ENCODE measurements around the gene CRMP1.
A peak's percentile ranks its signal among the peaks of the same experiment; 100 is the strongest.

Gene CRMP1

GRCh38 chr4:5877392-5877791, 15.5 kb downstream of the CRMP1 start:
- H3K23ac ChIP-seq (ENCODE audit: low read depth, low read length, poor library complexity) = no peak overlapping the region
- no peak overlapping the region for H2AK5ac ChIP-seq (ENCODE audit: low read depth, low read length)
- no peak overlapping the region for H3K14ac ChIP-seq (ENCODE audit: low read length)
- H4K8ac ChIP-seq (ENCODE audit: low read depth, low read length) = no peak overlapping the region
- no peak overlapping the region for H2BK120ac ChIP-seq (ENCODE audit: low read depth, low read length)
- H4K91ac ChIP-seq (ENCODE audit: low read depth, low read length, poor library complexity) = no peak overlapping the region
- H2BK5ac ChIP-seq (ENCODE audit: low read length) = no peak overlapping the region
- H3K4me2 ChIP-seq (ENCODE audit: insufficient read depth, low read length, poor library complexity, severe bottlenecking) = no peak overlapping the region
- H3K4ac ChIP-seq (ENCODE audit: low read length) = no peak overlapping the region
- no peak overlapping the region for H2BK15ac ChIP-seq (ENCODE audit: low read length)
- peaks cover 2 to 13% of the 10 kb centered on the region in 2 donors for H3K9me3 ChIP-seq (replicated peaks in 1 of 2; ENCODE audit: control insufficient read depth in 2 of 2, insufficient read depth in 1 of 2, low read depth in 1 of 2, low read length in 2 of 2)
- no peak overlapping the region for H2BK12ac ChIP-seq (ENCODE audit: low read length)
- H3K27me3 ChIP-seq (ENCODE audit: control insufficient read depth in 3 of 3, insufficient read depth in 3 of 3, low read depth in 1 of 3, low read length in 3 of 3) = no peaks in the 10 kb centered on the region
- H2AFZ ChIP-seq (ENCODE audit: low read length) = no peak overlapping the region
- peaks cover 3 to 16% of the 10 kb centered on the region in 2 donors for H3K36me3 ChIP-seq (replicated peaks in 1 of 2; ENCODE audit: control insufficient read depth in 2 of 2, insufficient read depth in 2 of 2, low read length in 2 of 2)
- H3K79me1 ChIP-seq (ENCODE audit: low read depth, low read length) = peaks cover 17% of the 10 kb centered on the region
- H3K18ac ChIP-seq (ENCODE audit: low read length) = no peak overlapping the region
- H3K4me1 ChIP-seq (ENCODE audit: control insufficient read depth in 2 of 2, insufficient read depth in 1 of 2, low read depth in 1 of 2, low read length in 2 of 2) = peaks cover 7 to 15% of the 10 kb centered on the region in 2 donors
- WGBS, 2 donors (ENCODE audit: extremely low coverage in 2 of 2, insufficient read length in 2 of 2, insufficient replicate concordance in 1 of 2) = no CpG with 5 or more reads among the region's 9 CpGs
- no peak overlapping the region for H3K4me3 ChIP-seq (ENCODE audit: low read length in 2 of 2)
- H3K27ac ChIP-seq (replicated peaks; ENCODE audit: low read length) = no peak overlapping the region
- DNase-seq (ENCODE audit: low spot score) = no peak
- H3K9ac ChIP-seq (ENCODE audit: low read depth, low read length, poor library complexity) = no peak overlapping the region

- no CpG with 5 or more reads among the region's 6 CpGs for WGBS, 2 donors (ENCODE audit: extremely low coverage in 2 of 2, insufficient read length in 2 of 2, insufficient replicate concordance in 1 of 2)
- H2AK5ac ChIP-seq (ENCODE audit: low read depth, low read length) = no peak overlapping the region
- no peak overlapping the region for H3K4me2 ChIP-seq (ENCODE audit: insufficient read depth, low read length, poor library complexity, severe bottlenecking)
- H3K36me3 ChIP-seq (replicated peaks in 1 of 2; ENCODE audit: control insufficient read depth in 2 of 2, insufficient read depth in 2 of 2, low read length in 2 of 2) = peaks cover 6 to 28% of the 10 kb centered on the region in 2 donors
- no peak overlapping the region for H3K18ac ChIP-seq (ENCODE audit: low read length)
- no peak overlapping the region for H2BK15ac ChIP-seq (ENCODE audit: low read length)
- no peaks in the 10 kb centered on the region for H3K27me3 ChIP-seq (ENCODE audit: control insufficient read depth in 3 of 3, insufficient read depth in 3 of 3, low read depth in 1 of 3, low read length in 3 of 3)
- H3K14ac ChIP-seq (ENCODE audit: low read length) = no peak overlapping the region
- no peak overlapping the region for H2BK5ac ChIP-seq (ENCODE audit: low read length)
- no peak overlapping the region for H3K27ac ChIP-seq (replicated peaks; ENCODE audit: low read length)
- no peak overlapping the region for H4K91ac ChIP-seq (ENCODE audit: low read depth, low read length, poor library complexity)
- H3K9ac ChIP-seq (ENCODE audit: low read depth, low read length, poor library complexity) = no peak overlapping the region
- no peak overlapping the region for H3K23ac ChIP-seq (ENCODE audit: low read depth, low read length, poor library complexity)
- DNase-seq (ENCODE audit: low spot score) = no peak
- no peak overlapping the region for H3K4ac ChIP-seq (ENCODE audit: low read length)
- H4K8ac ChIP-seq (ENCODE audit: low read depth, low read length) = no peak overlapping the region
- no peak overlapping the region for H2AFZ ChIP-seq (ENCODE audit: low read length)
- H2BK12ac ChIP-seq (ENCODE audit: low read length) = no peak overlapping the region
- H3K4me1 ChIP-seq (ENCODE audit: control insufficient read depth in 2 of 2, insufficient read depth in 1 of 2, low read depth in 1 of 2, low read length in 2 of 2) = peaks cover 7 to 15% of the 10 kb centered on the region in 2 donors
- no peak overlapping the region for H2BK120ac ChIP-seq (ENCODE audit: low read depth, low read length)
- H3K9me3 ChIP-seq (replicated peaks in 1 of 2; ENCODE audit: control insufficient read depth in 2 of 2, insufficient read depth in 1 of 2, low read depth in 1 of 2, low read length in 2 of 2) = peaks cover 4 to 15% of the 10 kb centered on the region in 2 donors
- no peak overlapping the region for H3K4me3 ChIP-seq (ENCODE audit: low read length in 2 of 2)
- H3K79me1 ChIP-seq (ENCODE audit: low read depth, low read length) = peaks cover 16% of the 10 kb centered on the region
Observed at GRCh38 chr4:5874811-5875449, 18.0 kb downstream of the CRMP1 start.

DNA sequence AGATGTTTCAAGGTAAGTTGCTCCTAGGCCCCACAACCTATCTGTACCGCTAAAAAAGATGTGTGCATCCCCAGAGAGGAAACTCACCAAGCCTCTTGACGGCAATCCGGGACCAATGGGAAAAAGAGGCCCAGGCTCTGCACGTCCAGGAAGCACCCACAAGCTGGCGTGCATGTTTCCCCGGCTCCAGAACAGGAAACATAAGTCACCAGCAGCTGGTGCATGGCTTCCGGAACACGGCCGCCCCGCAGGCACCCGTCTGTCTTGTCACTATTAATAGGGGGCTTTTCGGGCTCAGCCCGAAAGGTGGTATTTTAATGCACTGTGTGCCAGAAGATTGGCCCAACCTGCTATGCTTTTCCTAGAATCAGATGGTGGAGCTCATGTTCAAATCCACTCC, 22.2 kb downstream of the CRMP1 start:
- Histone ChIP-seq H2BK5ac (ENCODE audit: low read length) (no peak overlapping the region), H3K36me3 (replicated peaks in 1 of 2; ENCODE audit: control insufficient read depth in 2 of 2, insufficient read depth in 2 of 2, low read length in 2 of 2) (peaks cover 16 to 64% of the 10 kb centered on the region in 2 donors), H3K4me2 (ENCODE audit: insufficient read depth, low read length, poor library complexity, severe bottlenecking) (no peak overlapping the region), H3K27me3 (ENCODE audit: control insufficient read depth in 3 of 3, insufficient read depth in 3 of 3, low read depth in 1 of 3, low read length in 3 of 3) (no peaks in the 10 kb centered on the region), H3K4me1 (ENCODE audit: control insufficient read depth in 2 of 2, insufficient read depth in 1 of 2, low read depth in 1 of 2, low read length in 2 of 2) (peaks cover 7 to 8% of the 10 kb centered on the region in 2 donors), H3K27ac (replicated peaks; ENCODE audit: low read length) (no peak overlapping the region), H3K4ac (ENCODE audit: low read length) (no peak overlapping the region), H2AK5ac (ENCODE audit: low read depth, low read length) (no peak overlapping the region), H2BK120ac (ENCODE audit: low read depth, low read length) (no peak overlapping the region), H3K79me1 (ENCODE audit: low read depth, low read length) (peaks cover 12% of the 10 kb centered on the region), H4K8ac (ENCODE audit: low read depth, low read length) (no peak overlapping the region), H4K91ac (ENCODE audit: low read depth, low read length, poor library complexity) (no peak overlapping the region), H3K4me3 (ENCODE audit: low read length in 2 of 2) (no peak overlapping the region), H2BK15ac (ENCODE audit: low read length) (no peak overlapping the region), H2AFZ (ENCODE audit: low read length) (no peak overlapping the region), H3K23ac (ENCODE audit: low read depth, low read length, poor library complexity) (no peak overlapping the region), H3K18ac (ENCODE audit: low read length) (no peak overlapping the region), H2BK12ac (ENCODE audit: low read length) (no peak overlapping the region), H3K9ac (ENCODE audit: low read depth, low read length, poor library complexity) (no peak overlapping the region), H3K14ac (ENCODE audit: low read length) (no peak overlapping the region), H3K9me3 (replicated peaks in 1 of 2; ENCODE audit: control insufficient read depth in 2 of 2, insufficient read depth in 1 of 2, low read depth in 1 of 2, low read length in 2 of 2) (peaks cover 4 to 15% of the 10 kb centered on the region in 2 donors)
- no peak for DNase-seq (ENCODE audit: low spot score)
- WGBS, 2 donors (ENCODE audit: extremely low coverage in 2 of 2, insufficient read length in 2 of 2, insufficient replicate concordance in 1 of 2) = no CpG with 5 or more reads among the region's 13 CpGs

DNA sequence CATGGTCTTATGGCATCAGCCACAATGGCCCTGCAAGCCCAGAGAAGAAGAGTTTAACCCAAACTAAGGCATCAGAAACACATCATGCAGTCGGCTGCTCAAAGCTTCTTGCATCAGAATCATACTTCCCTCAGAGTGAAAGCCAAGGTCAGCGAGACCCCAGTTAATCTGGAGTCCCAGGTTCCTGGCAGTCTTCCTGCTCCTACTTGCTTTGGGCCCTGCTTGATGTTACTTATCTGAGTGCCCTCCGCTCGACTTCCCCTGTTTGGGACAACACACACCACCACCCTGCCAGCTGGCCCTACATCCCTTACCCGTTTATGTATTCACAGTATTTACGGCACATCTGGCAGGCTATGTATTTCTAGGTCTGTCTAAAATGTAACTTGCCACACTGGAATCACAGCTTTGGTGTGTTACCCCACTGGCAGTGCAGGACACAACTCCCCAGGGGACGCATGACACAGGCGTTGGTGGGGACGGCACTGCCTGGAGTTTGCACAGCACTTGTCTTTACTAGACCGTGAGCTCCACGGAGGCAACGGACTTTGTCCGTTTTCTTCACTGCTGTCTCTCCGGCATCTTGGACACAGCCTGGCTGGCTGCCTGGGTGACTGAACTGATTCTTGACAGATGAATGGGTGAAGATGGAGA, 22.8 kb downstream of the CRMP1 start:
- Histone ChIP-seq H2BK5ac (ENCODE audit: low read length) (no peak overlapping the region), H2BK120ac (ENCODE audit: low read depth, low read length) (no peak overlapping the region), H2AK5ac (ENCODE audit: low read depth, low read length) (no peak overlapping the region), H3K4me2 (ENCODE audit: insufficient read depth, low read length, poor library complexity, severe bottlenecking) (no peak overlapping the region), H2AFZ (ENCODE audit: low read length) (no peak overlapping the region), H2BK15ac (ENCODE audit: low read length) (no peak overlapping the region), H4K91ac (ENCODE audit: low read depth, low read length, poor library complexity) (peak overlapping the region; percentile 83), H3K18ac (ENCODE audit: low read length) (no peak overlapping the region), H3K4me3 (ENCODE audit: low read length in 2 of 2) (no peak overlapping the region), H3K9ac (ENCODE audit: low read depth, low read length, poor library complexity) (no peak overlapping the region), H3K4ac (ENCODE audit: low read length) (no peak overlapping the region), H3K9me3 (replicated peaks in 1 of 2; ENCODE audit: control insufficient read depth in 2 of 2, insufficient read depth in 1 of 2, low read depth in 1 of 2, low read length in 2 of 2) (peaks cover 4 to 15% of the 10 kb centered on the region in 2 donors), H3K79me1 (ENCODE audit: low read depth, low read length) (peaks cover 12% of the 10 kb centered on the region), H3K36me3 (replicated peaks in 1 of 2; ENCODE audit: control insufficient read depth in 2 of 2, insufficient read depth in 2 of 2, low read length in 2 of 2) (peaks cover 16 to 70% of the 10 kb centered on the region in 2 donors), H3K27me3 (ENCODE audit: control insufficient read depth in 3 of 3, insufficient read depth in 3 of 3, low read depth in 1 of 3, low read length in 3 of 3) (no peaks in the 10 kb centered on the region), H3K23ac (ENCODE audit: low read depth, low read length, poor library complexity) (no peak overlapping the region), H2BK12ac (ENCODE audit: low read length) (no peak overlapping the region), H3K4me1 (ENCODE audit: control insufficient read depth in 2 of 2, insufficient read depth in 1 of 2, low read depth in 1 of 2, low read length in 2 of 2) (peaks cover 4 to 6% of the 10 kb centered on the region in 2 donors), H3K27ac (replicated peaks; ENCODE audit: low read length) (no peak overlapping the region), H4K8ac (ENCODE audit: low read depth, low read length) (no peak overlapping the region), H3K14ac (ENCODE audit: low read length) (no peak overlapping the region)
- DNase-seq (ENCODE audit: low spot score) = no peak
- WGBS, 2 donors (ENCODE audit: extremely low coverage in 2 of 2, insufficient read length in 2 of 2, insufficient replicate concordance in 1 of 2) = no CpG with 5 or more reads among the region's 14 CpGs

Measured in neuronal stem cell (in vitro differentiated cells).